H9 (cell line): ENCODE results near the gene MGLL. TPM values are rescaled to one million over a fixed set of nuclear protein-coding genes. Genes with fewer than 3 reads are reported as not detected.

Experiments used
- DNase-seq: peaks from one replicate; pipeline ENCODE4 v3.0.0-alpha.2; 2017
- H2AFZ ChIP-seq: one replicate; pipeline ENCODE4 v1.6.1; 2013; ENCODE audit warnings: mild to moderate bottlenecking, low read length, control low read depth, moderate library complexity
- H2AK5ac ChIP-seq: 2 replicates; pipeline ENCODE4 v1.6.1; 2013; ENCODE audit warnings: low read length, control low read depth, mixed read lengths; ENCODE audit not compliant: insufficient read length
- H2BK120ac ChIP-seq: one replicate; pipeline ENCODE4 v1.6.1; 2013; ENCODE audit warnings: low read depth, mild to moderate bottlenecking, low read length, control low read depth, inconsistent platforms; ENCODE audit not compliant: poor library complexity, severe bottlenecking
- H2BK12ac ChIP-seq: 2 replicates; pipeline ENCODE4 v1.6.1; 2013; ENCODE audit warnings: low read length, control low read depth, mixed read lengths, low read depth; ENCODE audit not compliant: insufficient read length
- H2BK15ac ChIP-seq: 2 replicates; pipeline ENCODE4 v1.6.1; 2013; ENCODE audit warnings: low read depth, low read length, control low read depth
- H2BK20ac ChIP-seq: one replicate; pipeline ENCODE4 v1.6.1; 2013; ENCODE audit warnings: low read depth, mild to moderate bottlenecking, low read length, control low read depth, inconsistent platforms; ENCODE audit not compliant: poor library complexity, severe bottlenecking
- H2BK5ac ChIP-seq: 2 replicates; pipeline ENCODE4 v1.6.1; 2013; ENCODE audit warnings: low read length, control low read depth, mixed read lengths; ENCODE audit not compliant: insufficient read length
- H3K14ac ChIP-seq: 2 replicates; pipeline ENCODE4 v1.6.1; 2013; ENCODE audit warnings: low read length, control low read depth; ENCODE audit not compliant: insufficient read depth
- H3K18ac ChIP-seq: 2 replicates; pipeline ENCODE4 v1.6.1; 2013; ENCODE audit warnings: low read depth, mild to moderate bottlenecking, mixed read lengths, low read length, control low read depth; ENCODE audit not compliant: insufficient read length
- H3K23ac ChIP-seq: 2 replicates; pipeline ENCODE4 v1.6.1; 2013; ENCODE audit warnings: low read length, control low read depth, mixed read lengths, low read depth; ENCODE audit not compliant: insufficient read length
- H3K23me2 ChIP-seq: 2 replicates; pipeline ENCODE4 v1.6.1; 2013; ENCODE audit warnings: low read depth, mild to moderate bottlenecking, mixed read lengths, low read length, control low read depth; ENCODE audit not compliant: insufficient read length, poor library complexity, severe bottlenecking
- H3K27ac ChIP-seq: 2 replicates; pipeline ENCODE4 v1.5.1; 2013; ENCODE audit warnings: low read length, control low read depth, mixed read lengths, low read depth; ENCODE audit not compliant: insufficient read length
- H3K27me3 ChIP-seq: 2 replicates; pipeline ENCODE4 v1.6.1; 2013; ENCODE audit warnings: low read length, control low read depth, inconsistent platforms; ENCODE audit not compliant: insufficient read depth
- H3K4ac ChIP-seq: 2 replicates; pipeline ENCODE4 v1.6.1; 2013; ENCODE audit warnings: low read depth, mild to moderate bottlenecking, control low read depth, inconsistent platforms, low read length, moderate library complexity
- H3K4me1 ChIP-seq: 2 replicates; pipeline ENCODE4 v1.6.1; 2013; ENCODE audit warnings: low read length, control low read depth, inconsistent platforms; ENCODE audit not compliant: insufficient read depth
- H3K4me2 ChIP-seq: 2 replicates; pipeline ENCODE4 v1.6.1; 2013; ENCODE audit warnings: low read length, control low read depth, mixed read lengths; ENCODE audit not compliant: insufficient read length, insufficient read depth
- H3K56ac ChIP-seq: 2 replicates; pipeline ENCODE4 v1.6.1; 2013; ENCODE audit warnings: low read depth, mild to moderate bottlenecking, mixed read lengths, low read length, control low read depth; ENCODE audit not compliant: insufficient read length
- H3K79me1 ChIP-seq: 2 replicates; pipeline ENCODE4 v1.6.1; 2013; ENCODE audit warnings: low read depth, mild to moderate bottlenecking, moderate library complexity, low read length, control low read depth, inconsistent platforms; ENCODE audit not compliant: insufficient read depth, poor library complexity, severe bottlenecking
- H3K79me2 ChIP-seq: 2 replicates; pipeline ENCODE4 v1.6.1; 2013; ENCODE audit warnings: low read length, control low read depth, inconsistent platforms; ENCODE audit not compliant: insufficient read depth
- H3K9ac ChIP-seq: 2 replicates; pipeline ENCODE4 v1.6.1; 2013; ENCODE audit warnings: low read length, control low read depth, mixed read lengths; ENCODE audit not compliant: insufficient read length; ENCODE audit errors: extremely low read depth
- H3K9me3 ChIP-seq: one replicate; pipeline ENCODE4 v1.6.1; 2013; ENCODE audit warnings: low read depth, low read length, inconsistent platforms; ENCODE audit not compliant: control insufficient read depth
- H3T11ph ChIP-seq: one replicate; pipeline ENCODE4 v1.6.1; 2013; ENCODE audit warnings: mild to moderate bottlenecking, low read length, control low read depth, inconsistent platforms
- H4K20me1 ChIP-seq: one replicate; pipeline ENCODE4 v1.6.1; 2013; ENCODE audit not compliant: control insufficient read depth, insufficient read length, insufficient read depth
- H4K5ac ChIP-seq: 2 replicates; pipeline ENCODE4 v1.6.1; 2013; ENCODE audit warnings: low read depth, mild to moderate bottlenecking, mixed read lengths, low read length, control low read depth; ENCODE audit not compliant: insufficient read length
- H4K8ac ChIP-seq: replicated peaks from 2 replicates; pipeline ENCODE4 v1.6.1; 2013; ENCODE audit warnings: low read length, control low read depth, mixed read lengths, low read depth; ENCODE audit not compliant: insufficient read length
- H4K91ac ChIP-seq: 2 replicates; pipeline ENCODE4 v1.6.1; 2013; ENCODE audit warnings: low read depth, mild to moderate bottlenecking, moderate library complexity, mixed read lengths, low read length, control low read depth; ENCODE audit not compliant: insufficient read length
- H3K27ac Mint-ChIP-seq, 3 experiments: 2 replicates in 2 of 3; 3 replicates in 1 of 3; pipeline ENCODE4 v1.8.0; 2020 to 2021; ENCODE audit warnings: mixed read lengths in 3 of 3, mild to moderate bottlenecking in 1 of 3, moderate library complexity in 1 of 3
- H3K27me3 Mint-ChIP-seq: 2 replicates; pipeline ENCODE4 v1.8.0; 2021; ENCODE audit warnings: low read depth, mild to moderate bottlenecking, moderate library complexity, mixed read lengths
- H3K36me3 Mint-ChIP-seq, 3 experiments: 2 replicates in 2 of 3; 3 replicates in 1 of 3; pipeline ENCODE4 v1.8.0; 2020 to 2021; ENCODE audit warnings: low read depth in 3 of 3, mixed read lengths in 3 of 3; ENCODE audit not compliant: insufficient read depth in 1 of 3
- H3K4me1 Mint-ChIP-seq, 2 experiments: 2 replicates each; pipeline ENCODE4 v1.8.0; 2020; ENCODE audit warnings: mixed read lengths in 2 of 2
- H3K4me3 Mint-ChIP-seq, 2 experiments: 2 replicates in 1 of 2; 3 replicates in 1 of 2; pipeline ENCODE4 v1.8.0; 2020 to 2021; ENCODE audit warnings: mild to moderate bottlenecking in 2 of 2, mixed read lengths in 2 of 2, moderate library complexity in 1 of 2
- H3K9me3 Mint-ChIP-seq, 2 experiments: 2 replicates in 1 of 2; 3 replicates in 1 of 2; pipeline ENCODE4 v1.8.0; 2020; ENCODE audit warnings: mild to moderate bottlenecking in 2 of 2, mixed read lengths in 2 of 2, moderate library complexity in 1 of 2
- CTCF ChIP-seq: fragments of 200-600 bp; sonication (generic); conservative IDR thresholded peaks from 3 replicates; pipeline ENCODE4 v1.8.0; 2021; ENCODE audit warnings: antibody characterized with exemption, mild to moderate bottlenecking
- WGBS: extraction: QIAGEN DNeasy Blood & Tissue Kit; methylation state at CpG from one replicate; pipeline ENCODE4 v1.1.7; 2013; ENCODE audit warnings: missing lambda C conversion rate, low lambda C conversion rate, mixed read lengths; ENCODE audit not compliant: insufficient read length; ENCODE audit errors: extremely low coverage; 5-methylcytosine and 5-hydroxymethylcytosine counted together
- total RNA-seq: library from RNA; stranded (reverse); gene quantifications from 2 replicates; pipeline ENCODE4 v1.2.1, GENCODE V29; 2021

The MGLL gene
- total RNA-seq, 1 experiment from 2014 or later, result 0.11 TPM

- DNase-seq, result no peak
Measured at GRCh38 chr3:127796831-127797150, 25.5 kb downstream of the MGLL start.

More at GRCh38 chr3:127796831-127797150, 25.5 kb downstream of the MGLL start:
- H3K79me1 ChIP-seq, result no peaks in the 10 kb centered on the region
- H4K8ac ChIP-seq, result no peak overlapping the region
- H3K27ac ChIP-seq, result no peak overlapping the region
- H2BK5ac ChIP-seq, result no peak overlapping the region
- H2AFZ ChIP-seq, result no peak overlapping the region
- no peaks in the 10 kb centered on the region; a peak in 1 of 5 replicates for H3K9me3 Mint-ChIP-seq
- H2AK5ac ChIP-seq, result no peak overlapping the region
- no peak overlapping the region for H3K23ac ChIP-seq
- H2BK12ac ChIP-seq, result no peak overlapping the region
- no peak overlapping the region for H4K5ac ChIP-seq
- H3K27ac Mint-ChIP-seq, result no peak overlapping the region
- no peak overlapping the region for H3K4me2 ChIP-seq
- H2BK15ac ChIP-seq, result no peak overlapping the region
- no peaks in the 10 kb centered on the region for H3K9me3 ChIP-seq
- H3K23me2 ChIP-seq, result no peaks in the 10 kb centered on the region
- H3K36me3 Mint-ChIP-seq, result no peaks in the 10 kb centered on the region
- H4K91ac ChIP-seq, result no peak overlapping the region
- no peak overlapping the region for H3K14ac ChIP-seq
- no peak overlapping the region for H3K18ac ChIP-seq
- no peak for TF ChIP-seq CTCF
- H3K4me1 Mint-ChIP-seq, result peaks cover 4 to 6% of the 10 kb centered on the region in 2 experiments
- no peak overlapping the region for H3K4me3 Mint-ChIP-seq
- H2BK120ac ChIP-seq, result no peak overlapping the region
- H3K9ac ChIP-seq, result no peak overlapping the region
- peaks cover 4% of the 10 kb centered on the region for H3K27me3 Mint-ChIP-seq
- H3K4ac ChIP-seq, result no peak overlapping the region
- WGBS, result no CpG with 5 or more reads among the region's 8 CpGs
- H3K27me3 ChIP-seq, result no peaks in the 10 kb centered on the region
- H4K20me1 ChIP-seq, result no peaks in the 10 kb centered on the region
- H3T11ph ChIP-seq, result no peak overlapping the region
- H3K79me2 ChIP-seq, result no peaks in the 10 kb centered on the region
- H3K4me1 ChIP-seq, result no peaks in the 10 kb centered on the region
- H2BK20ac ChIP-seq, result no peak overlapping the region
- no peak overlapping the region for H3K56ac ChIP-seq
